ENCODE results near the gene DKC1. TPM values are rescaled to one million over a fixed set of nuclear protein-coding genes. Genes with fewer than 3 reads are reported as not detected.

Gene DKC1
- total RNA-seq, 1 experiment from 2014 or later = 160 TPM

- Mint-ChIP-seq H3K4me1 (peaks cover 5 to 9% of the 10 kb centered on the region in 2 experiments; a peak in 2 of 4 replicates), H3K36me3 (ENCODE audit: insufficient read depth in 1 of 3, low read depth in 3 of 3) (peaks cover 0 to 2% (median 0%) of the 10 kb centered on the region in 3 experiments; a peak in 1 of 7 replicates), H3K9me3 (peaks cover 77 to 81% of the 10 kb centered on the region in 2 experiments), H3K27ac (no peak overlapping the region), H3K27me3 (ENCODE audit: low read depth) (no peaks in the 10 kb centered on the region; the same call in 1 of the 2 replicates), H3K4me3 (no peak overlapping the region)
- peaks cover 2% of the 10 kb centered on the region; the same call in 1 of the 2 replicates for H3K4me1 ChIP-seq (ENCODE audit: insufficient read depth, low read length)
- H2AFZ ChIP-seq (ENCODE audit: low read length) = no peak overlapping the region
- H2AK5ac ChIP-seq (ENCODE audit: insufficient read length, low read length) = no peak overlapping the region
- H4K20me1 ChIP-seq (ENCODE audit: control insufficient read depth, insufficient read depth, insufficient read length) = no peaks in the 10 kb centered on the region
- H3K27ac ChIP-seq (ENCODE audit: insufficient read length, low read depth, low read length) = no peak overlapping the region
- no peak overlapping the region for H3K4me2 ChIP-seq (ENCODE audit: insufficient read depth, insufficient read length, low read length)
- no peak overlapping the region for H4K91ac ChIP-seq (ENCODE audit: insufficient read length, low read depth, low read length)
- H3K4ac ChIP-seq (ENCODE audit: low read depth, low read length) = no peak overlapping the region
- H2BK12ac ChIP-seq (ENCODE audit: insufficient read length, low read depth, low read length) = no peak overlapping the region
- no peak overlapping the region for H3K56ac ChIP-seq (ENCODE audit: insufficient read length, low read depth, low read length)
- H3K23me2 ChIP-seq (ENCODE audit: insufficient read length, low read depth, low read length, poor library complexity, severe bottlenecking) = no peaks in the 10 kb centered on the region
- H2BK20ac ChIP-seq (ENCODE audit: low read depth, low read length, poor library complexity, severe bottlenecking) = no peak overlapping the region
- no peak overlapping the region for H3K9ac ChIP-seq (ENCODE audit: extremely low read depth, insufficient read length, low read length)
- no peaks in the 10 kb centered on the region for H3K27me3 ChIP-seq (ENCODE audit: insufficient read depth, low read length)
- H2BK5ac ChIP-seq (ENCODE audit: insufficient read length, low read length) = no peak overlapping the region
- no peak overlapping the region for H2BK120ac ChIP-seq (ENCODE audit: low read depth, low read length, poor library complexity, severe bottlenecking)
- H3K9me3 ChIP-seq (ENCODE audit: control insufficient read depth, low read depth, low read length) = peaks cover 67% of the 10 kb centered on the region
- no peak overlapping the region for H3K14ac ChIP-seq (ENCODE audit: insufficient read depth, low read length)
- H3K18ac ChIP-seq (ENCODE audit: insufficient read length, low read depth, low read length) = no peak overlapping the region
- no peak for DNase-seq
- H2BK15ac ChIP-seq (ENCODE audit: low read depth, low read length) = no peak overlapping the region
- H3K79me1 ChIP-seq (ENCODE audit: insufficient read depth, low read depth, low read length, poor library complexity, severe bottlenecking) = no peaks in the 10 kb centered on the region
- no peak overlapping the region for H3K23ac ChIP-seq (ENCODE audit: insufficient read length, low read depth, low read length)
- H3K79me2 ChIP-seq (ENCODE audit: insufficient read depth, low read length) = no peaks in the 10 kb centered on the region
- no peak overlapping the region for H3T11ph ChIP-seq (ENCODE audit: low read length)
- H4K8ac ChIP-seq (replicated peaks; ENCODE audit: insufficient read length, low read depth, low read length) = no peak overlapping the region
- TF ChIP-seq CTCF (conservative IDR thresholded peaks at IDR 0.05) = no peak
- H4K5ac ChIP-seq (ENCODE audit: insufficient read length, low read depth, low read length) = no peak overlapping the region
- whole genome bisulfite sequencing (ENCODE audit: extremely low coverage, insufficient read length, low lambda C conversion rate) = no CpG with 5 or more reads among the region's 7 CpGs
Measured at GRCh38 chrX:154731881-154732280, 30.8 kb upstream of the DKC1 start.

Measured in H9 (cell line).